HepG2 (cell line): ENCODE data around the gene SLIT1. TPM values are rescaled to one million over a fixed set of nuclear protein-coding genes. Genes with fewer than 3 reads are reported as not detected.

ENCODE experiments used
- ATF5 ChIP-seq: sonication (generic); formaldehyde crosslinking; IDR thresholded peaks from 2 replicates; pipeline ENCODE4 v1.4.0; 2020; ENCODE audit warnings: mild to moderate bottlenecking, low read depth, missing genetic modification reagents
- BORCS8-MEF2B ChIP-seq: sonication (generic); formaldehyde crosslinking; IDR thresholded peaks from 2 replicates; pipeline ENCODE4 v1.8.0; 2022; ENCODE audit warnings: mild to moderate bottlenecking, missing genetic modification reagents
- EHMT2 ChIP-seq: fragments of 200-600 bp; sonication (generic); IDR thresholded peaks from 2 replicates; pipeline ENCODE4 v1.7.0; 2017; ENCODE audit warnings: antibody characterized with exemption, low read depth, low read length, borderline replicate concordance
- GABPB1 ChIP-seq: IDR thresholded peaks from 2 replicates; pipeline ENCODE4 v1.6.1; 2016; ENCODE audit warnings: mild to moderate bottlenecking, missing genetic modification reagents, moderate library complexity, missing compliant biosample characterization
- GLI4 ChIP-seq: sonication (generic); formaldehyde crosslinking; IDR thresholded peaks from 2 replicates; pipeline ENCODE4 v1.5.1; 2020; ENCODE audit warnings: missing genetic modification reagents, mild to moderate bottlenecking, moderate library complexity, borderline replicate concordance
- HMGXB4 ChIP-seq, 2 experiments: sonication (generic) in 1 of 2; formaldehyde crosslinking in 1 of 2; IDR thresholded peaks; 2 replicates each; pipeline versions ENCODE4 v1.4.0 to v1.6.1; 2018 to 2020; ENCODE audit warnings: missing genetic modification reagents in 2 of 2, borderline replicate concordance in 1 of 2, low read depth in 1 of 2, mild to moderate bottlenecking in 1 of 2, missing biosample characterization in 1 of 2
- IKZF1 ChIP-seq: fragments of 450-650 bp; IDR thresholded peaks from 2 replicates; pipeline ENCODE4 v1.7.1; 2016
- SMC3 ChIP-seq: IDR thresholded peaks from 2 replicates; pipeline ENCODE4 v1.6.1; 2011; ENCODE audit warnings: low read length, improper control_type of control experiment
- SMYD3 ChIP-seq: sonication (generic); formaldehyde crosslinking; IDR thresholded peaks from 2 replicates; pipeline ENCODE4 v1.8.1; 2023; ENCODE audit warnings: mild to moderate bottlenecking, missing genetic modification reagents
- SOX5 ChIP-seq: IDR thresholded peaks from 2 replicates; pipeline ENCODE4 v1.6.1; 2016; ENCODE audit warnings: borderline replicate concordance
- SP140L ChIP-seq: sonication (generic); formaldehyde crosslinking; IDR thresholded peaks from 2 replicates; pipeline ENCODE4 v1.4.0; 2020; ENCODE audit warnings: missing genetic modification reagents, borderline replicate concordance
- TFDP1 ChIP-seq: IDR thresholded peaks from 2 replicates; pipeline ENCODE4 v1.6.1; 2016; ENCODE audit warnings: missing compliant biosample characterization, missing genetic modification reagents, borderline replicate concordance
- ZBTB3 ChIP-seq: sonication (generic); formaldehyde crosslinking; IDR thresholded peaks from 2 replicates; pipeline ENCODE4 v1.4.0; 2020; ENCODE audit warnings: low read depth, mild to moderate bottlenecking, moderate library complexity, missing genetic modification reagents, borderline replicate concordance
- ZNF646 ChIP-seq: sonication (generic); formaldehyde crosslinking; IDR thresholded peaks from 2 replicates; pipeline ENCODE4 v1.9.0; 2021; ENCODE audit warnings: mild to moderate bottlenecking, missing genetic modification reagents
- ZNF710 ChIP-seq: sonication (generic); formaldehyde crosslinking; IDR thresholded peaks from 2 replicates; pipeline ENCODE4 v1.5.0; 2020; ENCODE audit warnings: mild to moderate bottlenecking, missing genetic modification reagents, borderline replicate concordance
- polyA plus RNA-seq, 8 experiments: library from polyadenylated mRNA; depleted of rRNA in 3 of 8; stranded (reverse) in 7 of 8; unstranded in 1 of 8; fragments of >200 nt; fragmentation: Illumina TruSeq in 4 of 8; extraction: Trizol in 4 of 8; gene quantifications; 2 replicates each; pipeline versions ENCODE4 v1.2.1 to v1.2.3, GENCODE V29; 2011 to 2016; ENCODE audit warnings: low read depth in 4 of 8, missing spikeins in 1 of 8, mixed read lengths in 1 of 8; ENCODE audit not compliant: insufficient read depth in 1 of 8
- total RNA-seq, 5 experiments: library from RNA; depleted of rRNA; stranded (reverse); fragments of >200 nt; fragmentation: Illumina TruSeq; extraction: Trizol; gene quantifications; 2 replicates each; pipeline ENCODE4 v1.2.3, GENCODE V29; 2016; ENCODE audit warnings: low read depth in 1 of 5

SLIT1 gene
- total and polyA plus RNA-seq, 2 of the 13 experiments (the other 11 are each of a cell fraction or from before 2014, with no cell fraction given): 0.09 to 0.33 TPM

- TF ChIP-seq TFDP1 (CRISPR knock-in tag): no peak
- peak; percentile 31; the same call in 1 of the 2 replicates for TF ChIP-seq SOX5 (CRISPR knock-in tag)
- no peak for TF ChIP-seq SMYD3 (CRISPR knock-in tag)
- TF ChIP-seq EHMT2: no peak; the same call in 1 of the 2 replicates
- no peak for TF ChIP-seq ATF5 (CRISPR knock-in tag)
- TF ChIP-seq ZNF710: 0 out of 2 replicates have a peak, but pooled peaks have one; percentile 56
- no peak for TF ChIP-seq ZNF646 (CRISPR knock-in tag)
- TF ChIP-seq GABPB1 (CRISPR knock-in tag): peak; percentile 25; the same call in 1 of the 2 replicates
- TF ChIP-seq SMC3: no peak; the same call in 1 of the 2 replicates
- TF ChIP-seq BORCS8-MEF2B (CRISPR knock-in tag): no peak
- TF ChIP-seq HMGXB4 (CRISPR knock-in tag; IDR thresholded peaks at IDR 0.05; ENCODE audit: borderline replicate concordance in 1 of 2, low read depth in 1 of 2): 0 out of 4 replicates have a peak, but pooled peaks of 1 of the 2 experiments have one; percentile 19
- no peak for TF ChIP-seq ZBTB3 (CRISPR knock-in tag)
- TF ChIP-seq IKZF1: no peak
- TF ChIP-seq SP140L (CRISPR knock-in tag): no peak
- 0 out of 2 replicates have a peak, but pooled peaks have one; percentile 12 for TF ChIP-seq GLI4 (CRISPR knock-in tag)
Measured at GRCh38 chr10:96998329-96998888, 187.3 kb downstream of the SLIT1 start (continued).
